ENCODE measurements around the gene MYCBPAP.

MYCBPAP gene

GRCh38 chr17:50536683-50537646 lies 28.7 kb downstream of the MYCBPAP start:
- Histone ChIP-seq H3K27me3 (ENCODE audit: insufficient read depth, low read length, poor library complexity) (no peaks in the 10 kb centered on the region), H3K79me2 (ENCODE audit: control insufficient read depth, insufficient read depth, low read length) (no peaks in the 10 kb centered on the region), H2BK15ac (replicated peaks; ENCODE audit: low read depth) (no peak overlapping the region), H3K4me2 (ENCODE audit: low read length) (no peak overlapping the region), H3K18ac (ENCODE audit: low read length) (no peak overlapping the region), H4K8ac (ENCODE audit: low read depth, low read length) (no peak overlapping the region), H3K9ac (ENCODE audit: low read length) (no peak overlapping the region), H3K79me1 (ENCODE audit: low read length) (no peaks in the 10 kb centered on the region), H4K5ac (ENCODE audit: low read length) (no peak overlapping the region), H2BK120ac (ENCODE audit: low read depth, low read length) (no peak overlapping the region), H3K27ac (ENCODE audit: low read depth, low read length) (no peak overlapping the region), H3K56ac (ENCODE audit: low read length) (no peak overlapping the region), H3K4me3 (ENCODE audit: low read length) (no peak overlapping the region), H3K4me1 (ENCODE audit: control insufficient read depth, low read depth, low read length) (peaks cover 4% of the 10 kb centered on the region), H3K23ac (ENCODE audit: low read length) (no peak overlapping the region), H3K36me3 (ENCODE audit: control insufficient read depth, insufficient read depth, low read length) (no peaks in the 10 kb centered on the region), H2AK5ac (ENCODE audit: low read length) (no peak overlapping the region), H2BK5ac (ENCODE audit: low read length) (no peak overlapping the region), H3K4ac (ENCODE audit: low read depth, low read length) (no peak overlapping the region)
- WGBS (ENCODE audit: extremely low coverage, insufficient coverage, low lambda C conversion rate) = no CpG with 5 or more reads among the region's 45 CpGs
- DNase-seq = no peak

GRCh38 chr17:50537721-50538548 lies 29.7 kb downstream of the MYCBPAP start:
- no peak overlapping the region for H3K4ac ChIP-seq (ENCODE audit: low read depth, low read length)
- no peaks in the 10 kb centered on the region for H3K79me2 ChIP-seq (ENCODE audit: control insufficient read depth, insufficient read depth, low read length)

GRCh38 chr17:50538549-50539410 lies 30.5 kb downstream of the MYCBPAP start:
- Histone ChIP-seq H3K4me3 (ENCODE audit: low read length) (no peak overlapping the region), H2BK5ac (ENCODE audit: low read length) (no peak overlapping the region), H3K56ac (ENCODE audit: low read length) (no peak overlapping the region), H2BK15ac (replicated peaks; ENCODE audit: low read depth) (no peak overlapping the region), H3K36me3 (ENCODE audit: control insufficient read depth, insufficient read depth, low read length) (no peaks in the 10 kb centered on the region), H2AK5ac (ENCODE audit: low read length) (no peak overlapping the region), H3K27me3 (ENCODE audit: insufficient read depth, low read length, poor library complexity) (no peaks in the 10 kb centered on the region), H3K27ac (ENCODE audit: low read depth, low read length) (no peak overlapping the region), H3K9ac (ENCODE audit: low read length) (no peak overlapping the region), H3K79me2 (ENCODE audit: control insufficient read depth, insufficient read depth, low read length) (no peaks in the 10 kb centered on the region), H3K4ac (ENCODE audit: low read depth, low read length) (no peak overlapping the region), H2BK120ac (ENCODE audit: low read depth, low read length) (no peak overlapping the region), H4K5ac (ENCODE audit: low read length) (no peak overlapping the region), H3K79me1 (ENCODE audit: low read length) (no peaks in the 10 kb centered on the region), H3K4me2 (ENCODE audit: low read length) (no peak overlapping the region), H3K18ac (ENCODE audit: low read length) (no peak overlapping the region), H4K8ac (ENCODE audit: low read depth, low read length) (no peak overlapping the region), H3K23ac (ENCODE audit: low read length) (no peak overlapping the region), H3K4me1 (ENCODE audit: control insufficient read depth, low read depth, low read length) (peaks cover 3% of the 10 kb centered on the region)
- WGBS (ENCODE audit: extremely low coverage, insufficient coverage, low lambda C conversion rate) = no CpG with 5 or more reads among the region's 20 CpGs
- DNase-seq = no peak

More at GRCh38 chr17:50537721-50538548, 29.7 kb downstream of the MYCBPAP start:
- H2BK120ac ChIP-seq (ENCODE audit: low read depth, low read length) = no peak overlapping the region
- no peak overlapping the region for H3K56ac ChIP-seq (ENCODE audit: low read length)
- no peak overlapping the region for H4K5ac ChIP-seq (ENCODE audit: low read length)
- no peak overlapping the region for H3K18ac ChIP-seq (ENCODE audit: low read length)
- H2AK5ac ChIP-seq (ENCODE audit: low read length) = no peak overlapping the region
- H3K27me3 ChIP-seq (ENCODE audit: insufficient read depth, low read length, poor library complexity) = no peaks in the 10 kb centered on the region
- no peak overlapping the region for H4K8ac ChIP-seq (ENCODE audit: low read depth, low read length)
- no peak overlapping the region for H3K27ac ChIP-seq (ENCODE audit: low read depth, low read length)
- no CpG with 5 or more reads among the region's 20 CpGs for WGBS (ENCODE audit: extremely low coverage, insufficient coverage, low lambda C conversion rate)
- H3K4me3 ChIP-seq (ENCODE audit: low read length) = no peak overlapping the region
- no peak overlapping the region for H2BK15ac ChIP-seq (replicated peaks; ENCODE audit: low read depth)
- no peak overlapping the region for H3K23ac ChIP-seq (ENCODE audit: low read length)
- peaks cover 3% of the 10 kb centered on the region for H3K4me1 ChIP-seq (ENCODE audit: control insufficient read depth, low read depth, low read length)
- no peak overlapping the region for H2BK5ac ChIP-seq (ENCODE audit: low read length)
- H3K79me1 ChIP-seq (ENCODE audit: low read length) = no peaks in the 10 kb centered on the region
- no peak overlapping the region for H3K9ac ChIP-seq (ENCODE audit: low read length)
- DNase-seq = no peak
- H3K36me3 ChIP-seq (ENCODE audit: control insufficient read depth, insufficient read depth, low read length) = no peaks in the 10 kb centered on the region
- H3K4me2 ChIP-seq (ENCODE audit: low read length) = no peak overlapping the region

DNA sequence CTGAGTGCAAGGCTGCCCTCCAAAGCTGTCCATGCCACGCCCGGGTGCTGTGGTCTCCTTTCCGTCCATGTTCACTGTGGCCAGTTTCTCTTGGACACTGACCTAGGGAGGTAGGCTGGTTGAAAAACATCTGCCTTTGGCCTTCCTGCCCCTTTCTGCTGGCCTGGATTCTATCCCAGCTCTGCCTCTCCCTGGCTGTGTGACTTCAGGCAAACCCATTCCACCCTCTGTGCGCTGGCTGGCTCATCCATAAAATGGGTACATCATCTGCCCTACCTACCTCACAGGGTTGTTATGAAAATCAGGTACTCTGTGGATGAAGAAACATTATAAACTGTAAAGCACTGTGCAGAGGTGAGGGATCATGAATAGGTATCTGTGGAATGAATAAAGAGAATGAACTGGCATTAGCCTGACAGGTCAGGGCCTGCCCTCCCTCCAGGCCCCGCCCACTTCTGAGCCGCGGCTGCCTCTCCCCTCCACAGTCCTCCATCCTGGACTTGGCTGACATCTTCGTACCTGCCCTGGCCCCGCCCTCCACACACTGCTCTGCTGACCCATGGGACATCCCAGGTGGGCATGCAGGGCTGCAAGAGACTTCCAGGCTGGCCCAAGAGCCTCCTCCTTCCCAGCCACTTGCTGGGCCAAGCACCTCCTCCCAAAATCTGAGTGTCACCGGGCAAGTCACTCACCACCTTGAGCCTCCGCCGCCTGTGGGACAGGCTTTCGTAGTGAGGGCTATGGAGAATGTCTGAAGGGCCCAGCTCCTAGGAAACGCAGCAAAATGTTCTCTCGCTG lies 31.7 kb downstream of the MYCBPAP start:
- H3K4me1 ChIP-seq (ENCODE audit: control insufficient read depth, low read depth, low read length) = peaks cover 3% of the 10 kb centered on the region
- no peak overlapping the region for H3K18ac ChIP-seq (ENCODE audit: low read length)
- no peaks in the 10 kb centered on the region for H3K36me3 ChIP-seq (ENCODE audit: control insufficient read depth, insufficient read depth, low read length)
- H3K27ac ChIP-seq (ENCODE audit: low read depth, low read length) = no peak overlapping the region
- no peak overlapping the region for H2BK120ac ChIP-seq (ENCODE audit: low read depth, low read length)
- H3K4ac ChIP-seq (ENCODE audit: low read depth, low read length) = no peak overlapping the region
- H2BK15ac ChIP-seq (replicated peaks; ENCODE audit: low read depth) = no peak overlapping the region
- no peak overlapping the region for H4K8ac ChIP-seq (ENCODE audit: low read depth, low read length)
- H2BK5ac ChIP-seq (ENCODE audit: low read length) = no peak overlapping the region
- H3K4me2 ChIP-seq (ENCODE audit: low read length) = no peak overlapping the region
- H3K23ac ChIP-seq (ENCODE audit: low read length) = no peak overlapping the region
- H3K4me3 ChIP-seq (ENCODE audit: low read length) = no peak overlapping the region
- WGBS (ENCODE audit: extremely low coverage, insufficient coverage, low lambda C conversion rate) = no CpG with 5 or more reads among the region's 15 CpGs
- no peak for DNase-seq
- H3K79me1 ChIP-seq (ENCODE audit: low read length) = no peaks in the 10 kb centered on the region
- H3K79me2 ChIP-seq (ENCODE audit: control insufficient read depth, insufficient read depth, low read length) = no peaks in the 10 kb centered on the region
- no peaks in the 10 kb centered on the region for H3K27me3 ChIP-seq (ENCODE audit: insufficient read depth, low read length, poor library complexity)
- H3K56ac ChIP-seq (ENCODE audit: low read length) = no peak overlapping the region
- no peak overlapping the region for H3K9ac ChIP-seq (ENCODE audit: low read length)
- H2AK5ac ChIP-seq (ENCODE audit: low read length) = no peak overlapping the region
- no peak overlapping the region for H4K5ac ChIP-seq (ENCODE audit: low read length)
